Heart left ventricle (tissue), 13 donors: Measurements from ENCODE around the gene EIF4E2.

Experiments used
- CTCF ChIP-seq, 12 donors: fragments of 200-600 bp; sonication (generic) in 4 of 12; IDR thresholded peaks; one replicate each; pipeline versions ENCODE4 v1.5.0 to v1.8.0; 2018 to 2022; ENCODE audit warnings: antibody characterized with exemption in 12 of 12, mild to moderate bottlenecking in 5 of 12
- POLR2A ChIP-seq, 2 donors: fragments of 450-650 bp; IDR thresholded peaks; one replicate each; pipeline ENCODE4 v1.6.1; 2017; ENCODE audit warnings: antibody characterized with exemption in 2 of 2, mild to moderate bottlenecking in 2 of 2, moderate library complexity in 2 of 2
- donor health status: ischemic (EF 13 %, LVEDD 7.1; RV severe dilation, severe dysfunction).
- donor health status: DM: no; HTN: yes; CAD: no.
- donor health status: DM: no; HTN: no; CAD: no.
- donor health status: ischemic (EF 25% LVEDD 6.9; RV normal size, moderate dysfunction).
- donor health status: ischemic (EF 25% LVEDD 5.7; RV mildly dilated, moderate dysfunction).
- donor health status: ischemic (EF 35%, LVEDD 5.7; RV mildly dilated, moderate dysfunction).
- donor health status: nonischemic (EF 11% LVEDD 7.7; RV severe dilation, severe dysfunction).
- donor health status: DM: yes; HTN: yes; CAD: no.
- donor health status: PGD.
- donor health status: ischemic (EF 29% LVEDD 5.4; RV normal size, mild dysfunction).
- donor health status: nonischemic (EF 23%, LVEDD 6.1; RV moderate dilation, normal function).

DNA sequence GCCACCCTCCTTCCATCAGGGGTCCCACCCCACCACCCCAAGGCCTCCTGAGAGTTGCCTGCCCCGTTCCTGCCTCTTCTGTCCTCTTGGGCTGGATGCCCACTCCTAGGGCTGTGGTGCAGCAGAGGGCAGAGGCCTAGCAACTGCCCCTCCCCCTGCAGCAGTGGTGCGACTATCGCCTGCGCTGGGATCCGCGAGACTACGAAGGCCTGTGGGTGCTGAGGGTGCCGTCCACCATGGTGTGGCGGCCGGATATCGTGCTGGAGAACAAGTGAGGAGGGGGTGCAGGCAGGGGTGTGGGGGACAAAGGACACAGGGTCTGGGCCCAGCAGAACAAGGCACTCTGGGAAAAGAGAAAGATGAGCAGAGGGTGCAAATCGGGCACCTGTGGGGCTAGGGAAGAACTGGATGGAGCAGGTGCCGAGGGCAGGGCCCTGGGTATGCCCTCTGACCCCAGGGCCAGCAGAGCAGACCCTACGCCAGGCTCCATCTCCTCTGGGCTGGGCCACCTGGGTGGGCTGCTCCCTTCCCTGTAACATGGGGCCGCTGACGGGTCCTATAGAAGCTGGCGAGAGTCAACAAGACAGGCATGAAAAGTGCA lies 9.9 kb upstream of the EIF4E2 start:
- no peak for TF ChIP-seq CTCF (IDR thresholded peaks at IDR 0.05)
- no peak for TF ChIP-seq POLR2A (IDR thresholded peaks at IDR 0.05)
